Gastroesophageal sphincter (tissue), 3 donors: ENCODE measurements around the gene MRPS18A.

ENCODE experiments used
- CTCF ChIP-seq, 4 experiments: fragments of 200-600 bp in 2 of 4; fragments of 450-650 bp in 2 of 4; sonication (generic) in 1 of 4; IDR thresholded peaks; one replicate each; pipeline ENCODE4 v1.5.1; 2017 to 2019; ENCODE audit warnings: antibody characterized with exemption in 4 of 4, mild to moderate bottlenecking in 2 of 4, moderate library complexity in 2 of 4
- EP300 ChIP-seq: sonication (generic); formaldehyde crosslinking; IDR thresholded peaks from one replicate; pipeline ENCODE4 v1.6.1; 2017; ENCODE audit warnings: antibody characterized with exemption, mild to moderate bottlenecking

- TF ChIP-seq CTCF (IDR thresholded peaks at IDR 0.05) = no peak
- no peak for TF ChIP-seq EP300
These were observed 6.3 kb downstream of the MRPS18A start for GRCh38 chr6:43681303-43681702.
